ENCODE results near the gene MREG. TPM values are rescaled to one million over a fixed set of nuclear protein-coding genes. Genes with fewer than 3 reads are reported as not detected.
"Not testable (repeated sequence)": the region's sequence is repeated elsewhere in the genome, so short reads cannot be mapped to it uniquely, and the experiment has no call there.

MREG gene
- total RNA-seq, 2 experiments from 2014 or later = 10.9 to 12.1 TPM

GRCh38 chr2:215983581-215984351 is 29.6 kb downstream of the MREG start:
- DNase-seq = no peak
- H3K4me3 Mint-ChIP-seq = no peak overlapping the region
- no peaks in the 10 kb centered on the region for H3K27me3 Mint-ChIP-seq (ENCODE audit: low read depth)
- H3K27ac Mint-ChIP-seq = no peak overlapping the region
- peaks cover 3% of the 10 kb centered on the region for H3K9me3 Mint-ChIP-seq (ENCODE audit: insufficient read depth)
- ChIA-PET POLR2A (no interaction called here), CTCF (no interaction called here)
- peaks cover 15% of the 10 kb centered on the region for H3K4me1 Mint-ChIP-seq (ENCODE audit: low read depth)
- no peak for ATAC-seq
- peaks cover 27% of the 10 kb centered on the region for H3K36me3 Mint-ChIP-seq (ENCODE audit: low read depth)

- CTCF ChIA-PET = no interaction called here
These were observed 30.9 kb downstream of the MREG start for GRCh38 chr2:215982465-215982875.

DNA sequence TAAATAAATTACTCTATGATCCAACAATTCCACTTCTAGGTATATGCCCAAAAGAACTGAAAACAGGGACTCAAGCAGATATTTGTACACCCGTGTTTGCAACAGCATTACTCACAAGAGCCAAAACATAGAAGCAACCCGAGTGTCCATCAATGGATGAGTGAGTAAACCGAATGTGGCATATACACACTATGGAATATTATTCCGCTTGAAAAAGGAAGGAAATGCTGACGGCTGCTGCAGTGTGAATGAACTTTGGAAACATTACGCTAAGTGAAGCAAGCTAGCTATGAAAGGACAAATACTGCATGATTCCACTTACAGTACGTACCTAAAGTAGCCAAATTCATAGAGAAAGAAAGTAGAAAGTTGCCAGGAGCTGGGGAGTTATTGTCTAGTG is 32.2 kb downstream of the MREG start:
- no peak for DNase-seq
- H3K36me3 Mint-ChIP-seq (ENCODE audit: low read depth) = peaks cover 15% of the 10 kb centered on the region
- H3K27me3 Mint-ChIP-seq (ENCODE audit: low read depth) = no peaks in the 10 kb centered on the region
- ATAC-seq = no peak
- POLR2A ChIA-PET = no interaction called here
- H3K9me3 Mint-ChIP-seq (ENCODE audit: insufficient read depth) = no peaks in the 10 kb centered on the region
- no peak overlapping the region for H3K27ac Mint-ChIP-seq
- CTCF ChIA-PET = no interaction called here
- H3K4me3 Mint-ChIP-seq = no peak overlapping the region
- H3K4me1 Mint-ChIP-seq (ENCODE audit: low read depth) = peaks cover 21% of the 10 kb centered on the region

More at GRCh38 chr2:215982465-215982875, 30.9 kb downstream of the MREG start:
- H3K4me3 Mint-ChIP-seq = no peak overlapping the region
- no peak overlapping the region for H3K27ac Mint-ChIP-seq
- no peak for DNase-seq
- H3K9me3 Mint-ChIP-seq (ENCODE audit: insufficient read depth) = peaks cover 3% of the 10 kb centered on the region
- peaks cover 21% of the 10 kb centered on the region for H3K4me1 Mint-ChIP-seq (ENCODE audit: low read depth)
- peaks cover 24% of the 10 kb centered on the region for H3K36me3 Mint-ChIP-seq (ENCODE audit: low read depth)
- POLR2A ChIA-PET = no interaction called here
- peak; percentile 52 for ATAC-seq
- no peaks in the 10 kb centered on the region for H3K27me3 Mint-ChIP-seq (ENCODE audit: low read depth)

GRCh38 chr2:215979620-215980019 is 33.7 kb downstream of the MREG start:
- ChIA-PET CTCF (interaction anchor here (1.1 to 1.9 kb wide), 4 partner anchors 12 to 54 kb away, joined by 3 to 7 read pairs (median 4); no protein-coding TSS in a partner anchor), POLR2A (no interaction called here)
- ATAC-seq = peak; percentile 91
- no peak for DNase-seq
- Mint-ChIP-seq H3K4me3 (no peak overlapping the region), H3K36me3 (ENCODE audit: low read depth) (peaks cover 11% of the 10 kb centered on the region), H3K4me1 (ENCODE audit: low read depth) (peaks cover 21% of the 10 kb centered on the region), H3K27ac (no peak overlapping the region), H3K27me3 (ENCODE audit: low read depth) (no peaks in the 10 kb centered on the region), H3K9me3 (ENCODE audit: insufficient read depth) (no peaks in the 10 kb centered on the region)

GRCh38 chr2:215974700-215975429 is 38.5 kb downstream of the MREG start:
- ATAC-seq = no peak
- CTCF ChIA-PET = interaction anchor here (0.9 to 1.0 kb wide), 2 partner anchors 24 to 44 kb away, joined by 3 read pairs; no protein-coding TSS in a partner anchor
- no peak overlapping the region for H3K27ac Mint-ChIP-seq

DNA sequence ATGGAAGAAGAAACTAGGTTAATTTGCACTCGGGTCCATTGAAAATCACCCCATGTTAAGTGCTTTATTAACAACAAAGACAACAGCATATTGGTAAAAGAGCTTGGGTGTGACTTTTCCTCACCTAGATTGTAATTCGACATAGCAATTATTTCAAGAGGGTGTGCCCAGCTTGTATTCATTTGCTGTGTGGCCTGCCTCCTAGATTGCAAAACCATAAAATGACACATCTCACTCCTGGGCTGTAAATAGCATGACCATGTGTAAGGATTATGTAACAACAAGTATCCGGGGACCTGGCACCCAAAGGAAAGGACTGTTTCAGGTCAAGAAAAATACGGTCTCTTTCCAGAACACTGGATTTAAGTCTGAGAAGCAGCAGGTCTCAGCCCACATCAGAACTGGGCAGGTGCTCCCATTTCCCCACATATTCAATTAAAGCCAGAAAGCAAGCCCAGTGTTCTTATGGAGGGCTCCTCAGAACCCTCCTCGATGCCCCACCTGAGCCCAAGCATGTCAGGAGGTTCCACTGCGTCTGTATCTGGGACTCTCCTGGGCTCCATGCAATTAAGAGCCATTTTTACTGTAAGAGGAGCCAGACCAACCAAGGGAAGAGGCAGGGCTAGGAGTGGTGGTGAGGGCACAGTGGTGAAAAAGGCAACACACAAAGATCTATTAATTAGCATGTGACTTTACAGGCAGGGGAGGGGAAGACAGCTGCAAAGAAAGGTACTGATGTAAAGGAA is 39.2 kb downstream of the MREG start:
- no peak for DNase-seq
- H3K4me3 Mint-ChIP-seq = no peak overlapping the region
- no peak overlapping the region for H3K27ac Mint-ChIP-seq
- peaks cover 14% of the 10 kb centered on the region for H3K4me1 Mint-ChIP-seq (ENCODE audit: low read depth)
- H3K36me3 Mint-ChIP-seq (ENCODE audit: low read depth) = peaks cover 8% of the 10 kb centered on the region
- no peak for ATAC-seq
- POLR2A ChIA-PET = no interaction called here
- no peaks in the 10 kb centered on the region for H3K27me3 Mint-ChIP-seq (ENCODE audit: low read depth)
- H3K9me3 Mint-ChIP-seq (ENCODE audit: insufficient read depth) = no peaks in the 10 kb centered on the region
- CTCF ChIA-PET = no interaction called here

More at GRCh38 chr2:215974700-215975429, 38.5 kb downstream of the MREG start:
- no peak overlapping the region for H3K4me3 Mint-ChIP-seq
- H3K36me3 Mint-ChIP-seq (ENCODE audit: low read depth) = peaks cover 8% of the 10 kb centered on the region
- H3K27me3 Mint-ChIP-seq (ENCODE audit: low read depth) = no peaks in the 10 kb centered on the region
- no peak for DNase-seq
- H3K9me3 Mint-ChIP-seq (ENCODE audit: insufficient read depth) = no peaks in the 10 kb centered on the region
- POLR2A ChIA-PET = no interaction called here
- peaks cover 17% of the 10 kb centered on the region for H3K4me1 Mint-ChIP-seq (ENCODE audit: low read depth)

DNA sequence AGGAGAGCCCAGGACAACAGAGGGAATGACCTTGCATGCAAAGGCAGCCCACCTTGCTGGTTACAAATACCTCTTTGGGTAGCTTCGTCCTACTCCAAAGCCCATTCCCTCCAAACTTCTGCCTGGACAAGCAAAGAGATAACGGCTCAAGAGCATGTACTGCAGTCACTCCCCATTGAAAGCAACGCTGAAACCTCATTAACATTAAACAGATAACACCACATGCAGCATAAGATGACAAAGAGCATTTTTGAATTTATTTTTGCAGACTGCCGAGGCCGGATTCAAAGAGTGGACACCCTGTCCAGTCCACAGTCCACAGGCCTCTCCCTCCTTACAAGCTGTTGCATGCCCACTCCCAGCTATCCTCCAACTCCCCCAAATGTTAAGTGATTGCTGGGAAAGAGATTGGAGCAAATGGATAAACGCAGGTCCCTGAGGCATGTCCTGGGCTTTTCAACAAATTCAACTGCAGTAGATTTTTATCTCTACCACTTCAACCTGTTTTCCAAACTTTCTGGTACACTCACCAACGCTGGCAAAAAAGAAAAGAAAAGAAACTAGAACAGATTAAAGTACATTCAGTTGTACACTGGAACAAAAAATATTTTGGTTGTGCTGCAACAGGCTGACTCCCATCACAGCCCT is 40.1 kb downstream of the MREG start:
- ATAC-seq = no peak
- H3K27me3 Mint-ChIP-seq (ENCODE audit: low read depth) = no peaks in the 10 kb centered on the region
- no peak for DNase-seq
- H3K4me1 Mint-ChIP-seq (ENCODE audit: low read depth) = peaks cover 13% of the 10 kb centered on the region
- no peaks in the 10 kb centered on the region for H3K9me3 Mint-ChIP-seq (ENCODE audit: insufficient read depth)
- no peak overlapping the region for H3K4me3 Mint-ChIP-seq
- no peak overlapping the region for H3K27ac Mint-ChIP-seq
- peaks cover 11% of the 10 kb centered on the region for H3K36me3 Mint-ChIP-seq (ENCODE audit: low read depth)
- ChIA-PET POLR2A (no interaction called here), CTCF (no interaction called here)

DNA sequence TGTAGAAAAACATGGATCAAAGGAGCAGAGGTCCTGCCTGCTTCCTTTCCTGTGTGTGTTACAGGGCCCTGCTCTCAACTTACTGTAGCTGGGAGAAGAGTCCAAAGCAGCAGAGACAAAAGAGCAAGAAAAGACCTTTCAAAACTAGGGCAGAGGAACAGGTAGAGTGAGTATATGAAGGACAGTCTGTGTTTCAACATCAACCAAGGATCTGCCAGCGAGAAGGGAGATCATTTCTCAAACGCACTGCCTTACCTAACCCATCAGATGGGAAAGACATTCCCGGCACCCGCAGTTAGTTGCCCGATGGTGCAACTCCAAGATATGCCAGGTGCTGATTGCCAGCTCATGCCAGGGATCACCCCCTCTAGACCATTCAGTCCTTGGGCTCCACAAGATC is 41.7 kb downstream of the MREG start:
- H3K4me3 Mint-ChIP-seq = no peak overlapping the region
- CTCF ChIA-PET = no interaction called here
- H3K4me1 Mint-ChIP-seq (ENCODE audit: low read depth) = peaks cover 27% of the 10 kb centered on the region
- ATAC-seq (no peak), DNase-seq (no peak)
- H3K9me3 Mint-ChIP-seq (ENCODE audit: insufficient read depth) = no peaks in the 10 kb centered on the region
- POLR2A ChIA-PET = no interaction called here
- no peak overlapping the region for H3K27ac Mint-ChIP-seq
- H3K27me3 Mint-ChIP-seq (ENCODE audit: low read depth) = no peaks in the 10 kb centered on the region
- peaks cover 11% of the 10 kb centered on the region for H3K36me3 Mint-ChIP-seq (ENCODE audit: low read depth)

GRCh38 chr2:215970894-215971293 is 42.5 kb downstream of the MREG start:
- H3K36me3 Mint-ChIP-seq (ENCODE audit: low read depth) = peaks cover 11% of the 10 kb centered on the region
- DNase-seq; H3K4me3 Mint-ChIP-seq; H3K9me3 Mint-ChIP-seq (ENCODE audit: insufficient read depth); H3K27ac Mint-ChIP-seq; POLR2A ChIA-PET; ATAC-seq; H3K27me3 Mint-ChIP-seq (ENCODE audit: low read depth): not testable (repeated sequence)
- H3K4me1 Mint-ChIP-seq (ENCODE audit: low read depth) = peaks cover 35% of the 10 kb centered on the region
- CTCF ChIA-PET = interaction anchor here (0.9 kb wide), 1 partner anchor 21 kb away, joined by 3 read pairs; no protein-coding TSS in a partner anchor

DNA sequence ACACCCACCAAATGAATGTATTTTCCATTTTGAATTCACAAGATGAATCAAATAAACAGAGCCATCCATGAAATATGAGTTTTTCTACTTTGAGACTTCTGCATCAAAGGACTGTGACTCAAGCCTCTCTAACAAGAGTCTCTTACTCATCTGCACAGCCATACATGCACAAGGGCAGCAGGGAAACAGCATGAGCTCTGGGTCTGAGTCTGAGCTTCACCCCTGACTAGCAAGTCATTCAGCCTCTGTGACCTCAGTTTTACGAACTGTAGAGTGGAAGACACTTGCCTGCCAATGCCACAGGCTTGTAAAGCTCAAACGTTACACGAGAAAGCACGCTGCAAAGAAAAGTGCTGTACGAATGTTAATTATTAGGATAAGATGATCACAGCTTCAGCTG is 42.9 kb downstream of the MREG start:
- peak overlapping the region; percentile 31 for H3K27ac Mint-ChIP-seq
- no peaks in the 10 kb centered on the region for H3K9me3 Mint-ChIP-seq (ENCODE audit: insufficient read depth)
- ATAC-seq (no peak), DNase-seq (no peak)
- H3K4me3 Mint-ChIP-seq = no peak overlapping the region
- peaks cover 40% of the 10 kb centered on the region for H3K4me1 Mint-ChIP-seq (ENCODE audit: low read depth)
- peaks cover 11% of the 10 kb centered on the region for H3K36me3 Mint-ChIP-seq (ENCODE audit: low read depth)
- H3K27me3 Mint-ChIP-seq (ENCODE audit: low read depth) = no peaks in the 10 kb centered on the region
- POLR2A ChIA-PET = no interaction called here
- CTCF ChIA-PET = interaction anchor here (0.9 kb wide), 1 partner anchor 20 kb away, joined by 3 read pairs; no protein-coding TSS in a partner anchor

DNA sequence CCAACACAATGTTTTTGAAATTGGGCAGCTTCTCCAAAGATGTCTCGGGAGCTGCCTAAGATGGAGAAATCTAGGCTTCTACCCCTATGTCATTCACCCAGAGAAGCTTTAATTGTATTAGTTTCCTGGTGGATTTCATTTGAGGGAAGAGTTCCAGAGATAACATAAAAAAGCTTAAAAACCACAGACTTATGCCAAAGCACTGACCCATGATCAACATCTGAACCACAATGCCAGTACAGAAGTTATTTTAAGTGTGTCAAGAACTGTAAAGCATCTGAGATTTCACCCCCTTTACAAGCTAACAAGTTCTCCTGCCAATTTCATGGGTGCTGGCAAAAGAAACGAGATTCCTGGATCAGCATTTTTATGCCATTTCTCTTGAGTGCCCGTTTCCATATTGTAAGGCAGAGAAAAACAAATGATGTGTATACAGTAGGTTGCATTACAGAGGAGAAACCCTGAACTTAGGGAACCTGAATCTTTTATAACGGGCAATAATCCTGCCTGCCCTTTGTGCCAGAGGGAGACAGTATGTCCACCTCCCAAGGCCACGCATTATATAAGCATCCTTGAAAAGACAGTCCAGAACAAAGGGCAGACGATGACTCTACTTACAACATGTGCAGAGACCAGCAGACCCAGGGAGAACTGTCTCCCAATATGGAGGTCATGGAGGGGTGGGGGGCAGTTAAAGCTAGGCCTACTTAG is 44.1 kb downstream of the MREG start:
- Mint-ChIP-seq H3K27ac (no peak overlapping the region), H3K9me3 (ENCODE audit: insufficient read depth) (no peaks in the 10 kb centered on the region), H3K4me1 (ENCODE audit: low read depth) (peaks cover 50% of the 10 kb centered on the region), H3K4me3 (no peak overlapping the region), H3K27me3 (ENCODE audit: low read depth) (no peaks in the 10 kb centered on the region), H3K36me3 (ENCODE audit: low read depth) (peaks cover 11% of the 10 kb centered on the region)
- ChIA-PET POLR2A (no interaction called here), CTCF (interaction anchor here (0.9 to 5.0 kb wide), 3 partner anchors 19 to 64 kb away, joined by 3 to 21 read pairs (median 3); no protein-coding TSS in a partner anchor)
- ATAC-seq (no peak), DNase-seq (no peak)

All from activated CD8-positive, alpha-beta T cell treated with anti-CD3 and anti-CD28 coated beads, Interleukin-2, amount 10 ng/mL, durations not matched to agents 7 days and 5 days (primary cell).